ENCODE data around the gene NANS. TPM values are rescaled to one million over a fixed set of nuclear protein-coding genes. Genes with fewer than 3 reads are reported as not detected.

The NANS gene
- 59.9 to 74.8 TPM (median 73.3 TPM) in 5 replicates for total RNA-seq (2022; extraction: Qiagen RNA extraction; ENCODE audit: low read depth)

GRCh38 chr9:98056269-98057137 lies at the start of gene NANS:
Gene NANS (plus strand): TSS chr9:98056732. CDS start chr9:98056809, 77 bp downstream.

GRCh38 chr9:98118640-98119601 lies 62.4 kb downstream of the NANS start, which contains the start of gene TRIM14:
Gene TRIM14 (minus strand): TSS chr9:98119222. CDS start chr9:98119188, 34 bp downstream.

Other genes starting within 250 kb of the NANS start
- gene FOXE1, start 203.5 kb upstream of the NANS start, total RNA-seq (2022; extraction: Qiagen RNA extraction; ENCODE audit: low read depth) = 3.4 to 4.2 TPM (median 3.8 TPM) in 5 replicates
- gene TRMO, start 134.2 kb upstream of the NANS start, total RNA-seq (2022; extraction: Qiagen RNA extraction; ENCODE audit: low read depth) = 11.1 to 16.1 TPM (median 13.1 TPM) in 5 replicates
- not detected in 5 replicates for gene HEMGN, start 118.6 kb upstream of the NANS start, total RNA-seq (2022; extraction: Qiagen RNA extraction; ENCODE audit: low read depth)
- 280 to 342 TPM (median 313 TPM) in 5 replicates for gene ANP32B, start 73.4 kb upstream of the NANS start, total RNA-seq (2022; extraction: Qiagen RNA extraction; ENCODE audit: low read depth)
- 9.8 to 12.9 TPM (median 11.6 TPM) in 5 replicates for gene TRIM14, start 62.5 kb downstream of the NANS start, total RNA-seq (2022; extraction: Qiagen RNA extraction; ENCODE audit: low read depth)
- 0.36 to 0.86 TPM (median 0.59 TPM) in 5 replicates for gene CORO2A, start 135.9 kb downstream of the NANS start, total RNA-seq (2022; extraction: Qiagen RNA extraction; ENCODE audit: low read depth)
- gene TBC1D2, start 198.9 kb downstream of the NANS start, total RNA-seq (2022; extraction: Qiagen RNA extraction; ENCODE audit: low read depth) = 8.1 to 11.1 TPM (median 9.2 TPM) in 5 replicates